Measurements from ENCODE around the gene VSTM2B.
"Not testable (repeated sequence)": the region's sequence is repeated elsewhere in the genome, so short reads cannot be mapped to it uniquely, and the experiment has no call there.

VSTM2B gene

DNA sequence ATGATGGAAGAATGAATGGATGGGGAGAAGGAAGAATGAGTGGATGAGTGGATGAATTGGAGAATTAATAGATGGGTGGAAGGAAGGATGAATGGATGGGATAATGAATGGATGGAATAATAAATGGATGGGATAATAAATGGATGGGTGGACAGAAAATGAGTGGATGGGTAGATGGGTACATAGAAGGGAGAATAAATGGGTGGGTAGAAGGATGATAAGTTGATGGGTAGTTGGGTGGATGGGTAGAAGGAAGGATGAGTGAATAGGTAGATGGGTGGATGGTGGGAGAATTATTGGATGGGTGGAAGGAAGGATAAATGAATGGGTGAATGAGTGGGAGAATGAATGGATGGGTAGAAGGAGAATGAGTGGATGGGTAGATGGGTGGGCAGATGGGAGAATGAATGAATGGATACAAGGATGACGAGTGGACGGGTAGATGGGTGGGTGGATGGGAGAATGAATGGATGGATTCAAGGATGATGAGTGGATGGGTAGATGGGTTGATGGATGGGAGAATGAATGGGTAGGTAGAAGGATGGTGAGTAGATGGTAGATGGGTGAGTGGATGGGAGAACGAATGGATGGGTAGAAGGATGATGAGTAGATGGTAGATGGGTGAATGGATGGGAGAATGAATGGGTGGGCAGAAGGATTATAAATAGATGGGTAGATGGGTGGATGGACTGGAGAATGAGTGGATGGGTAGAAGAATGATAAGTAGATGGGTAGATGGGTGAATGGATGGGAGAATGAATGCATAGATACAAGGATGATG, 15.9 kb downstream of the VSTM2B start:
- in situ Hi-C loops (cut with HindIII; ENCODE audit: low pct_unique_long_range_greater_than_20kb, low sequenced_read_pairs) = no loop called here
- no peak for TF ChIP-seq JUND (IDR thresholded peaks at IDR 0.05; ENCODE audit: low read depth)
- no peak for DNase-seq (ENCODE audit: low read depth in 1 of 2, low spot score in 1 of 2)

DNA sequence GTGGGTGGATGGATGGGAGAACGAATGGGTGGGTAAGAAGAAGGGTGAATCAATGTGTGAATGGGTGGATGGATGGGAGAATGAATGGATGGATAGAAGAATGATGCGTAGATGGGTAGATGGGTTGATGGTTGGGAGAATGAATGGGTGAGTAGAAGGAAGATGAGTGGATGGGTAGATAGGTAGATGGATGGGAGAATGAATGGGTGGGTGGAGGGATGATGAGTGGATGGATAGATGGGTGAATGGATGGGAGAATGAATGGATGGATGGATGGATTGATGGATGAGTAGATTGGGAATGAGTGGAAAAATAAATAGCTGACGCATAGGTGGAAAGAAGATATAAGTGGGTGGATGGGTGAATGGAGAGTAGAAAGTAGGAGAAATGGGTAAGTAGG, 16.5 kb downstream of the VSTM2B start:
- TF ChIP-seq JUND (IDR thresholded peaks at IDR 0.05; ENCODE audit: low read depth) = no peak
- in situ Hi-C loops (cut with HindIII; ENCODE audit: low pct_unique_long_range_greater_than_20kb, low sequenced_read_pairs) = no loop called here
- no peak for DNase-seq (ENCODE audit: low read depth in 1 of 2, low spot score in 1 of 2)

DNA sequence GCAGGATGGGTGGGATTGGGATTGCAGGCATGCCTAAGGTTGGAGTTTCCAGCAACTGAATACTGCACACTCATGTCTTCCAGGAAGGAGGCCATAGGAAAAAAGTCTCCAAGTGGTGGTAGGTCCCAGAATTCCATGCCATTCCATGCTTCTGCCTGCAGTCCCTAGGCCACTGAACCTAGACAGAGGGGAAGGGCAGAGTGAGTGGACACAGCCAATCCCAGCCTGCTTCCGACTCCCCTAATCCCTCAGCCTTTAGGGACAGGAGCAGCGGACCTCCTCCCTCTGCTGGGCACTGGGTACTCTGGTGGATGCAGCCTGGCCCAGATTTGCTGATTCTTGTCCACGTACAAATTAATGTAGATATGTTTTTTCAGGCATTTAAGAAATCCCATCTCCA, 17.0 kb downstream of the VSTM2B start:
- DNase-seq (ENCODE audit: low read depth in 1 of 2, low spot score in 1 of 2) = no peak
- in situ Hi-C loops (cut with HindIII; ENCODE audit: low pct_unique_long_range_greater_than_20kb, low sequenced_read_pairs) = no loop called here
- TF ChIP-seq JUND (IDR thresholded peaks at IDR 0.05; ENCODE audit: low read depth) = no peak

DNA sequence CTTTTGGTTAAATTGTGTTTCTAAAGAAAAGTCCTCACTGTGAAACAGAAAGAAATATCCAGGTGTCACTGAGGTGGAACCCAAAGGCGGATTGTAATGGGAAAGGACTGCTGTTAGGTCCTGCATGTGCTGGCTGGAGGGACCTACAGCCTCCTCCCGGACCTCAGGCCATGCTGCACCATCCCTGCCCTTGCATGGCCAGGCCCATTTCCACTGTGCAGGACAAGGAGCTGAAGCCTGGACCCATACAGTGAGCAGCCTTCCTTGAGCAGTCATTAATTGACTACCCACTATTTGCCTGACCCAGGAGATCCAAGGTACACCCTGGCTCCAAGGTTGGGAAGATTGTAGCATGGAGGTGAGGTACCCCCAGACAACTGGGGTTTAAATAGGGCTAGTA, 17.6 kb downstream of the VSTM2B start:
- TF ChIP-seq JUND (IDR thresholded peaks at IDR 0.05; ENCODE audit: low read depth) = no peak
- in situ Hi-C loops (cut with HindIII; ENCODE audit: low pct_unique_long_range_greater_than_20kb, low sequenced_read_pairs) = no loop called here
- no peak for DNase-seq (ENCODE audit: low read depth in 1 of 2, low spot score in 1 of 2)

DNA sequence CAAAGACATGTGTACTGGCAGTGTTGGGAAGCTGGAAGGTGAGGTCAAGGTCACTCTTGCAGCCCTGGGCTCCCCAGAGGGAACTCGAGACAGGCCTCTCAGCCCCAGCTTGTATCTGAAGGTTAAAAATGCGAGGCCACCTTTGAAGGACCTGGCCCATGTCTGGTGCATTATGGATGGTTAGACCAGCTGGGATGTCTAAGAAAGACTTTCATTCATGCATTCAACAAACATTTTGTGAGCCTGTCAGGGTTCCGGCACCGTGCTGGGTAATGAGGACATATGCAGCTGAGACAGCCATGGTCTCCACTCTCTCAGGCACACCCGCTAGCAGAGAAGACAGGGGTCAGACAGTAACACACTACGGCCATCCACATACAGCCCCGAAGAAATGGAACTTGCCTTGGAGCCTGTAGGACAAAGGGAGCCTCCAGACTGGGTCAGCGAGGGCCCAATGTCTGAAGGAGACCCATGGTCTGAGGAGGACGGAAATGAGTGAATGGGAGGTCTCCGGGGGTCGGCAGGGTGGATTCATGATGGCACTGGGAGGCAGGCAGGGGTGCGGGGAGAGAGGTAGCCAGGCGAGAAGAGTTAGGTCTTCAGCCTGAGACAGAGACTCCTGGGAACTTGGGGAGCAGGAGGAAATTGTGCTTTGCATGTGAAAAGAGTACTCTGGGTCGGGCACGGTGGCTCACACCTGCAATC, 19.0 kb downstream of the VSTM2B start:
- DNase-seq (ENCODE audit: low read depth in 1 of 2, low spot score in 1 of 2) = no peak
- in situ Hi-C loops (cut with HindIII; ENCODE audit: low pct_unique_long_range_greater_than_20kb, low sequenced_read_pairs) = no loop called here
- TF ChIP-seq JUND (IDR thresholded peaks at IDR 0.05; ENCODE audit: low read depth) = no peak

DNA sequence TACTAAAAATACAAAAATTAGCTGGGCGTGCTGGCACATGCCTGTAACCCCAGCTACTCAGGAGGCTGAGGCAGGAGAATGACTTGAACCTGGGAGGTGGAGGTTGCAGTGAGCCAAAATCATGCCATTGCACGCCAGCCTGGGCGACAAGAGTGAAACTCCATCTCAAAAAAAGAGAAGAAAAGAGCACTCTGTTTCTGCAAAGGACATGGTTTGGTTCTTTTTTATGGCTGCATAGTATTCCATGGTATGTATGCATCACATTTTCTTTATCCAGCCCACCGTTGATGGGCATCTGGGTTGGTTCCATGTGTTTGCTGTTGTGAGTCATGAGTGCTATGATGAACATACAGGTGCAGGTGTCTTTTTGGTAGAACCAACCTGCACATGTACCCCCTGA, 19.7 kb downstream of the VSTM2B start:
- DNase-seq (ENCODE audit: low read depth in 1 of 2, low spot score in 1 of 2); in situ Hi-C loops (cut with HindIII; ENCODE audit: low pct_unique_long_range_greater_than_20kb, low sequenced_read_pairs): not testable (repeated sequence)

DNA sequence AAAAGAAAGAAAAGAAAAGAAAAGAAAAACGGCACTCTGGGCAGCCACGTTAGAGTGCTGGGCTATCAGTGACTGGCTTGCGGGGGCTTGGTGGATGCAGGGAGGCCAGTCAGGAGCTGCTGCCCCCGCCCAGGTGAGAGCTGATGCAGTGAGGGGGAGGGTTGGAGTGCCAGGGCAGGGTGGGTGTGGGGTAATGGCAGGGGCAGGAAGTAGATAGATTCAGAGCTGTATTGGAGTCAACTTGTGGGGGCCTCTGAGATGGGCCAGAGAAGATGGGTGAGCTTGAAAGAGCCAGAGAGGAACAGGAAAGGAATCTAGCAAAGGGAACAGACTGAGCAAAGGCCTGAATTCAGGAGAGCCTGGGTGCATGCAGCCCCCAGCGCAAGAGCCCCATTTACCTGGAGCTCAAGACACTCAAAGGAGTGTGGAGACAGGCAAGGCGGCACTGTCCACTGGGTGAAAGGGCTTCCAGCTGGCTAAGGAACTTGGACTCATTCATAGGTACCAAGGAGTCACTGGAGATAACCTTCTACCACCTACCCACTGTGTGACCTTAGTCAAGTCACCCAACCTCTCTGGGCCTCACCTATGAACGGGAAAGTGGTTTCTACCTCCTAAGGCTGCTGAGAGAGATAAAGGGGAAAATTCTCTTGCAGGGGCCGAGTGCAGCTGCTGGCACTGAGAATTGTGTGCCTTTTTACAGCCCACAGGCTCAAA, 20.2 kb downstream of the VSTM2B start:
- in situ Hi-C loops (cut with HindIII; ENCODE audit: low pct_unique_long_range_greater_than_20kb, low sequenced_read_pairs) = no loop called here
- TF ChIP-seq JUND (IDR thresholded peaks at IDR 0.05; ENCODE audit: low read depth) = no peak
- no peak for DNase-seq (ENCODE audit: low read depth in 1 of 2, low spot score in 1 of 2)

DNA sequence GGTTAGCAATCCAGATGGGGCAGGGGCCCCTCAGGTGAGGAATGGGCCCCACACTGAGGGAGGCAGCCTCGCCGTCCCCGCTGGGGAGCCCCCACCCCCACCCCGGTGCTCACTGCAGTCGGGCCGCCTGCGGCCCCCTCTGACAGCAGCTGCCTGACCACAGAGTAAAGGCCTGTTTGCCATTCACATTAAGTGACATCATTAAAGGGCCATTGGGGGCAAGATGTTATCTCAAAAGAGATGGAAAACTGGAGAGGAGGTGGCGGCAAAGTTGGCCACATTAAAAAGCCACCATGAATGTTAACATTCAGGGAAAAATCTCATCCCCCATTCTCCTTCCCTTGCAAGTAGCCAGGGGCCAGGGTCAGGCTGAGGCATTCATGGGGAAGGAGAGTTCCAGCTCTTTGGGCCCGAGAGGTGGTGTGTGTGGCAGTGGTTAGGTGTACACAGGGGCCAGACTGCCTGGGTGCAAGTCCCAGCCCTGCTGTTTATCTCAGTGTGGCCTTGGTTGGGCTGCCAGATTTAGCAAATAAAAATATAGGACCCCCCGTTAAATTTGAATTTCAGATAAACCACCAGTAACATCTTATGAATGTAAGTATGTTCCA, 20.9 kb downstream of the VSTM2B start:
- TF ChIP-seq JUND (IDR thresholded peaks at IDR 0.05; ENCODE audit: low read depth) = no peak
- in situ Hi-C loops (cut with HindIII; ENCODE audit: low pct_unique_long_range_greater_than_20kb, low sequenced_read_pairs) = no loop called here
- no peak for DNase-seq (ENCODE audit: low read depth in 1 of 2, low spot score in 1 of 2)

DNA sequence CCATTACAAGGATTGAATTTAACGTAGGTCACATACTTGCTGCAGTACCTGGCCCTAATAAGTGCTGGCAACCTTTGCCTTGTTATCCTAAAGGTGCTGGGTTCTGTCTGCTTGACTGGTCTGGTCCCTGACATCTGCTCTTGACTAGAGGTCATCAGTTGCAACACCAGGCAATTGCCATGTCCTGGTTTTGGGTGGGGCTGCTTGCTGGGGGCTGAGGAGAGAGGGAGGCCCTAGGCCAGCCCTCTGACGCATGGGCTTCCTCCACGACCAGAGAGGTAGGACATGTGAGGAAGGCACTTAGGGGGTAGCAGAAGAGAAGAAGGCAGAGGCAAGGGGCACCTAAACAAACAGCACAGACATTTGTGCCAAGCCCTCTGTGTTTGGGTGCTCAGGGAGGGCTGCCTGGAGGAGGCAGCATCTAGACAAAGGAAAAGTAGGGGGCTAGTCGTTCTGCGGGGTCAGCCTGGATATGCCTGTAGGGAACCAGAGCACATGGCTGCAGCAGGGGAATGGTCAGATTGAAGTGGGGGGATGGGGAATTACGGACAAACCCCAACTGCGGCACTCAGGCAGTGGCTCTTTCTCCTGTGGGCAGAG, 21.7 kb downstream of the VSTM2B start:
- in situ Hi-C loops (cut with HindIII; ENCODE audit: low pct_unique_long_range_greater_than_20kb, low sequenced_read_pairs) = no loop called here
- no peak for TF ChIP-seq JUND (IDR thresholded peaks at IDR 0.05; ENCODE audit: low read depth)
- DNase-seq (ENCODE audit: low read depth in 1 of 2, low spot score in 1 of 2) = no peak

DNA sequence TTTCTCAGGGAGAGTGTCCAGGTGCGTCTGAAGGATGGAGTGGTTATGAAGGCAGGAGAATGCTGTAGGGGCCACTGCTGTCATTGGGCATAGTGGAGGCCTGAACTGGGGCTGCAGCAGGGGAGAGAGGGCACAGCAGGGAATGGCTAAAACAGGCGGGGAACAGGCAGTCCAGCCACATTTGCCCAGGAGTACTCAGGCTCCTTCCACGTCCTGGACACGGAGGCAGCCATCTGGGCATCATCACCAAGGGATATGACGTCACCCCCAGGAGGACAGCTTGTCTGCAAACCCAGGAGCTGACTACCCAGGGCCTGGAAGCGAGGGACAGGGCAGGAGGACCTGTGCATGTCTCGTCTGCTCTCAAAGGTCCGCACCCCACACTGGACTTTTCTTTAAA, 22.2 kb downstream of the VSTM2B start:
- TF ChIP-seq JUND (IDR thresholded peaks at IDR 0.05; ENCODE audit: low read depth) = no peak
- no peak for DNase-seq (ENCODE audit: low read depth in 1 of 2, low spot score in 1 of 2)
- in situ Hi-C loops (cut with HindIII; ENCODE audit: low pct_unique_long_range_greater_than_20kb, low sequenced_read_pairs) = no loop called here

DNA sequence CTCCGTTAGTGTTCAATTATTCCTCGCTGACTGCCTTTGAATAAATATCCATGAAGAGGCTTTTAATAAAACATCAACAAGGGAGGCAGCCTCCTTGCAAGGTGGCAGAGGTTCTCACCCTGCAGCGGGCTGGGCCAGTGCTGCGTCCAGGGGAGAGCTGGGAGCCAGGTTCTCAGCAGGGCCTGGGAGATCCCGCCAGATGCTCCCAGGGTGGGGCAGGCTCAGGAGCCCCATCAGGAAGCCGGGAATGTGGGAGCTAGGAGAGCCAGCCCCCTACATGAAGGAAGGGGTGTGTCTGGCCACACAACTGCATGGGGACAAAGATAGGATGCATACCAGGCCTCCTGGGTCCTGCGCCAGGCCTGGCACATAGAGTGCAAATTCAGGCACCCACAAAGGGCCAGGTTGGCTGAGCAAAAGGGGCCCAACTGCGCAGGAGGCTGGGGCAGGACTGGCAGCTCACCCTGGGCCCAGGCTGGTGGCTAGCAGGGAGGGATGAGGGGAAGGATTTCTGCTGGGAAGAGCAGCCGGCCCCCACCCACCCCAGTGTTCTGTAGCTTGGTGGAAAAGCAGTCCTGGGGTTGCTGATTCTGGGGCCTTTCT, 22.8 kb downstream of the VSTM2B start:
- DNase-seq (ENCODE audit: low read depth in 1 of 2, low spot score in 1 of 2) = no peak
- in situ Hi-C loops (cut with HindIII; ENCODE audit: low pct_unique_long_range_greater_than_20kb, low sequenced_read_pairs) = no loop called here
- no peak for TF ChIP-seq JUND (IDR thresholded peaks at IDR 0.05; ENCODE audit: low read depth)

Measured in T47D (cell line).